NCI-H187 (cell line): Measurements from ENCODE around the gene COL4A1.

Experiments
- DNase-seq, 2 experiments: peaks; one replicate each; lab custom pipeline; 2025; lab: John Stamatoyannopoulos, UW

COL4A1 gene

DNA sequence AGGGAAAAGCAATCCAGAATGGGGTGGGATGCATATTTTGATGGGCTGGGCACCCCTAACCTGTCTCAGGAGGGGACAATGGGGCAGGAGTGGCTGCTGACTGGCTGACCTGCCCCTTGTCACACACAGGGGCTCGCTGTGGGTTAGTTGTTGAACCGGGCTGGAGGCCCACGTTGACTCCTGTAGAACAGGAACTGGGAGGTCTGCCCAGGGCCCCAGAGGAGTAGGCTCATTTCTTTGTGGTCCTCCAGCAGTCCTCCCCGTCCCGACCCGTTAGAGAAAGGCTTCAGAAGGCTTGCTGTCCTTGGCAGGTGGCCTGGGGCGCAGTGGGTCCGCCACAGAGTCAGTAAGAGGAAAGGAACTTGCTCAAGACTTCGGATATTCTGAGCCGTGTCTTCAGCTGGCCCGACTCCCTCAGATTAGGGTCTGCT is 70.1 kb downstream of the COL4A1 start:
- no peak for DNase-seq

DNA sequence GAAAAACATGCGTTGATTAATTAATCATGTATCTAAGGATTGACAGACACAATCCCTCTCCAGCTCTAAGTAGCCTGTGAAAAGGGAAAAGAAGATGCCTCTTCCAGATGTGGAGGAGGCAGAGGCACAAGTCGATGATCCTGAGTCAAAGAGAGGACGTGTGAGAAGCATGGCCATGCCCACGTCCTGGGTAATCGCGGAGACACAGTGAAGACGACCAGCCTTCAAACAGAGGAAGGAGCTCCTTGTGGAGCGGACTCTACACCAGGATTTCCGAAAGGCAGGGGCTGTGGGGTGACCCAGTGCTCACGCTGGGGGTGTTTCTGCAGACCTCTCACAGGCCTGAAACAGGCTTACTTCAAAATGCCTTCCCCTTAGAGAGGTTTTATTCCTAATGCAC is 70.5 kb downstream of the COL4A1 start:
- DNase-seq: no peak

DNA sequence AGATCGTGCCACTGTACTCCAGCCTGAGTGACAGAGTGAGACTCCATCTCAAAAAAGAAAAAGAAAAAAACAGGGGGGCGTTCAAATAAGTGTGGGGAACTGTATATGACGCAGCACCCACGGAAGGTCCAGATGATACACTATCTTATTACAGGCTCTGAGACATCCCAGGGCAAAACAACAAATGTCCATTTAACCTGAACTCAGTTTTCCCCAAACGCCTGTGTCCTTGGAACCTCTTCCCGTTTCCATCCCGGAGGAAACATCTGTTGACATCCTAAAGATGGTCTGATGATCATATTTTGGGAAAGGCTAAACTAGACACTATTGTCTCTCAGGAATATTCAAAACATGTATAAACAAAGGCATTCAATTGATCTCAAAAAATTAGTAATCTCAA is 72.4 kb downstream of the COL4A1 start:
- no peak for DNase-seq

DNA sequence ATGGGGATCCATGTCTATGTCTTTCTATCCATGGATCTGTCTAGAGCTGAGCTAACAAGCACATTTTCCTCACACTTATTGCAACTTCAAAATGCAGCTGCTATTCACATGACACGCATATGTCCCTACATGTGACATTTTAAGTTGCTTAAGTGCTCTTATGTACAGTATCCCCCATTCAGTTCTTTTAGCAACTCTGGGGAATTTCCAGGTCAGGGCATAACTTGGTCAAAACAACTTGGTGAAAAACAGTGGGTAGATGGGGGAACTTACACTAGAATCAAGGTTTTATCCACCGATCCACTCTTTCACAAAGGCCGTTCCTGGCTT is 73.0 kb downstream of the COL4A1 start:
- no peak for DNase-seq

DNA sequence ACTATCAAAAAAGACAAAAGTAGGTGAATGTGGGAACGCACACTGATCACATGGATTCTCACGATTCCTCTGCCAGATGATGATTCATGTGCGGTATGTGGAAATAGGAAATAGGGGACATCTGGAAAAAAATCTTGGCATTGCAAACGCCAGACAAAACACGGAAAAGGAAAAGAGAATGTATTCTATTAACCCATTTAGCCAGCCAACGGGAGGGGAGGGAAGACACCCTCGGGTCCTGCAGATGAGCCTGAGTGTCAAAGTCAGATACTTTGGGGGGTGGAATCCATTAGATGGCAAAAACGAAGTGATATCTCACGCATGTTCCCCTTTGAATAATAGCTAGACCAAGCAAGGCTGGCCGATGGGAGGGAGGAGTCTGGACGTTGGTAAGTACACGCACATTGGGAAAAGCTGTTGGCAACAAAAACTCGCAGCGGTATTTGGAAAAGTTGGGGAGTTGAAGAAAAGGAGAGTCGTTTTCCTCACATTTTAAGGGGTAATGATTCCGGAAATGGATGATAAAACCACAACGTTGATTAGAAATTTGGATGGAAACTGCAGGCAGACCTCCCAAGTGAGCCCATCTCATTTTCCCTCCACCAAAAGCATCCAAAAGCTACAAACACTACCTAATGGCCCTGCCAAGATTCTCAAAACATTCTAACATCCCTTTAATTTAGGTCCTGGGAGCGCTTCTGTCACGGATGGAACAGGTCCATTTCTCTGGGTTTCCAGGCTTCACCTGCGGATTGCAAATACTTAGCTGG is 73.6 kb downstream of the COL4A1 start:
- DNase-seq: no peak

DNA sequence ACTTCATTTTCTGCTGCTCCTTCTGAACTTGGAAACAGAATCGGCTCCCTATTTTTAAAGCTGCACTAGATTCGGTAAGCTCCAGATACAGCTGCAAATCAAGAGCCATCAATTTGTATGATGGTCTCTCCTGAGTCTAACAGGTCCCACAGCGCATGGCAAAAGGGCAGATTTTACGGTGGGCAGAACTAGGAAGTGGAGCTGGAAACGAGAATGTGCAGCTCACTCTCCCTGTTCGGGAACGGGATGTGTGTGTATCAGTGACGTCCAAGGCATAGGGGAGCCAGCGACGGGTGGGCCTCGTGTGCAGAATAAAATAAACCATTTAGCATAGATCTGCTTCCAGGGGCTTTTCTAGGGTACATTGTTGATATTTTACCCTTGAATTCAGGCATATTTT is 74.2 kb downstream of the COL4A1 start:
- no peak for DNase-seq

DNA sequence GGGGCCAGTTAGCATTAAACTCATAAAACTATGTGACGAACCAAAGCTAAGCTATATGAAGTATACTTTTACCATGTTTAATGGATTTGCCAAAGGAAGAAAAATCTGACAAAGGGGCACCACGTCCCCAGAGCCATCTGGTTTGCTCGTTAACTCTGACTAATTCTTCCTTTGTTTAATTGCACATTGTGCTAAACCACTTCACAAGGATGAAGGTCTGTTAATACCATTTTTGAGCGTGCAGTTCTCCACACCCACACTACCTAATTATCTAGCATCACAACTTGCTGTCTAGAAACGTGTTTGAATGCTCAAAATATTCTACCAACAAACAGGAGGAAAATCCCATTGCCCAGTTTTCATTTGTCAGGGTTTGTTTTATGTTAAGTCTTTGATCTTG is 74.8 kb downstream of the COL4A1 start:
- DNase-seq: no peak

DNA sequence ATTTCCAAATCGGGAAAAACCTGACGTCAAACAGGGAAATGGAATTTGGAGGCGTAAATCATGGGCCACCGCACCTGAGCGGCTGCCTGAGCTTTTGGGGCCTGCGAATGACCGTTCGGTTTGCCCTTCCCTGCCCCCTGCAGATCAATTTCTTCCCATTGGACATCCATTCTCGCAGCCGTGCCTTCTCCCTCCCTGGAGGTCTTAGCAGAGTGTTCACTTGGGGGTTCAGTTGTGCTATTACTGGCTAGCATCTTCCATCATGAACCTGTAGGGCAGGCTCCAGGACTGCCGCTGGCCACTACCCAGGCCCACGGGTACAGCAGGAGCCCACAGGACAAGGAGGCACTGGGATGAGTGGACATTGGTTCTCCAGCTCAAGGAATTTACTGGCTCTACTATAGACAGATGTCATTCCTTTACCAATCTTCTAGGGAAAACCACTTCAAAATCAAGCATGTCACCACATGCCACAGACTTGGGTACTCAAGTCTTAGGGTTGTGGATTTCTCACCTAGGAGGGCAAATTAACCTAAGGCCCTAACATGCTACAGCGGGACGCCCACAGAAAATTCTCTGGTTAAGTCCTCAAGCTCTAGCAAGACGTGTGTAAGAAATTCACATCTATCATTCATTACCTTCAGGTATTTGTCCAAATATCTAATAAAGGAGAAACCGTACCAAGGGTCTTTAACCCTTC is 75.5 kb downstream of the COL4A1 start:
- DNase-seq: no peak

DNA sequence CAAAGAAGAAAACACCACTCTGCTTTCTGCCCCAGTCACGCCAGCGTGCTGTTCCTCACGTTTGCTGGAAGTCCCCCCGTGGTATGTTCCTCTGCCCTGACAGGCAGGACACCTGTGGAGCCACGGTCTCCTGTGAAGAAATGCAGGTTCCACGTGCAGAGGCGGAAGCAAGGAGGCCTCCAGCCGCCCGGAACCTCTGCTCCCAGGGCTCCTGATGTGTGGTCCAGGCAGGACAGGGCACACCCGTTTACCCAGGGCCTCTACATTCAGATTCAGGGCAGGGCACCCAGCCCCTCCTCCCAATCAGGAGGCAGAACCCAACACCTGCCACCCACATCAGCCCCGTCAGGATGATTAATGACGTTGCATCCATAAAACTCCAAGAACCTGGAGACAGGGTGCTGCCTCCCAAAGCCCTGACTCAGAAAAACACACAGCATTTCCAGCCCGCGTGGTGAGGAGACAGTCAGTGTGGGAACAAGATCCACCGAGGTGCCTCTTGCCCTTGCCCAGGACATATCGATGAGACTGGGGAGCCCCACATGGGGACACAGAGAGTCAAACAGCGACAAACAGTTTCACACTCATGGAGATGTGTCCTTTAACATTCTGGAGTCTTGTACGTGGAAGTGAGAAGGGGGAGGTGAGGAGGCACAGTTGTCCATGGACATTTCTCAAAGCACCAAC is 76.2 kb downstream of the COL4A1 start:
- no peak for DNase-seq

DNA sequence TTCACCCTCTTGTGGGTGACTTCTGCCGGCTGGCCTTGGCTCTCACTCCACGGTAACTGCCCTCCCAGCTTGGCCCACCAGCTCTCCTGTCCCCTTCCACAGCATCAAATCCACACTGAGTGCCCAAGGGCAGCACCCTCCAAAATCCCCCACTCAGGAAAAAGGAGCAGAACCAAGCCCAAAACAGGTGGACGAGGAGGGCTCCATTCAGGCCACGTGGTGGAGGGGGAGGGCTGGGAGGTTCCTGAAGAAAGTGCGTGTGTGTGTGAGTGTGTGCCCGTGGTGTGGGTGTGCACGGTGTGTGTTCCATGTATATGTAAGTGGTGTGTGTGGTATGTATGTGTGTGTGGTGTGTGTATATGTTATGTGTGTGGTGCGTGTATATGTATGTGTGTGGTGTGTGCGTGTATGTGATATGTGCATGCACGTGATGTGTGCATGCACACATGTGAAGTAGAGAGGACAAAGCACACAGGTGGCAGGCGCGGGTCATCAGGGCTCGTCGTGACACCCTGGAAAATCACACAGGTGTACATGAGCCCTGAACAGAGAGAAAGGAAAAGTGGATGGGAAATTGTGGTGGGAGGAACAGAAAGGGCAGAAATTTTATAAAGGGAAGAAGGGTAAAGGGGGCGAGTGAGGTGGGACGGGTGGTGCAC is 76.9 kb downstream of the COL4A1 start:
- DNase-seq: no peak

DNA sequence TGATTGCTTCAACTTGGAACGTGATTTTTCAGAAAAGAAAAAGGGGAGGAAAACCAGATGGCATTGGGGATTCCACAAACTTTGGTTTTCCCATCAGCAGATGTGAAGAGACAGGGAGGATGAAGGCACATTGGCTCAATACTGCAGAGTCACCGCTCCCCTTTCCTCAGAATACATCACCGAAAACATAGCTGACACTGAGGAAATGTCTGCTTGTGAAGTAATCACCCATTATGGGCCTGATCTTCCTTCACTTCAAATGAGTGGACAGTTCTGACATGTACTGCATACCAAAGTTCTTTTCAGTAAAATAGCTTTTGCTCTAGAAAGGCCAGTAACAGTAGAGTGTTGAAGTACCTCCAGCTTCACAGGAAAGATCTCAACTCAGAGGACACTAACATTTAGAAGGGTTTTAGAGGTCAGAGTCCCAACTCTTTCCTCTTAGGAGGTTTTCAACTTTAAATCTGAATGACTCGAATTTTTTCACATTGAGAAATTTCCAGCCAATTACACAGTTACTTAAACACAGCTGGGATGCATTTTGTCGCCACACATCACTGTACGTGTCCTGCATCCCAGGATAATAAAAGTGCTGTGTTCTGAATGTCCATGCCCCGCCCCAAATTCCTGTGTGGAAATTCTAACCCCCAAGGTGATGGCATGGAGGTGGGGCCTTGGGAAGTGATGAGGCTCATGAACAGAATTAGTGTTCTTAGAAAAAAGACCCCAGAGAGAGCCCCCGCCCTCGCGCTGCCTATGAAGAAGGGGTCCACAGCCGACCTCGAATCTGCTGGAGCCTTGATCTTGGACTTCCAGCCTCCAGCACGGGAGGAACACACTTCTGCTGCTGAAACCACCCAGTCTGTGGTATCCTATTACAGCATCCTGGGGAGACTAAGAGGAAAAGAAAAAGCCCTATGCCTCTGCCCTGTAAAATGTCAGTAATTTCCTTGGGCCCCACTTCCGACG is 77.7 kb downstream of the COL4A1 start:
- no peak for DNase-seq

DNA sequence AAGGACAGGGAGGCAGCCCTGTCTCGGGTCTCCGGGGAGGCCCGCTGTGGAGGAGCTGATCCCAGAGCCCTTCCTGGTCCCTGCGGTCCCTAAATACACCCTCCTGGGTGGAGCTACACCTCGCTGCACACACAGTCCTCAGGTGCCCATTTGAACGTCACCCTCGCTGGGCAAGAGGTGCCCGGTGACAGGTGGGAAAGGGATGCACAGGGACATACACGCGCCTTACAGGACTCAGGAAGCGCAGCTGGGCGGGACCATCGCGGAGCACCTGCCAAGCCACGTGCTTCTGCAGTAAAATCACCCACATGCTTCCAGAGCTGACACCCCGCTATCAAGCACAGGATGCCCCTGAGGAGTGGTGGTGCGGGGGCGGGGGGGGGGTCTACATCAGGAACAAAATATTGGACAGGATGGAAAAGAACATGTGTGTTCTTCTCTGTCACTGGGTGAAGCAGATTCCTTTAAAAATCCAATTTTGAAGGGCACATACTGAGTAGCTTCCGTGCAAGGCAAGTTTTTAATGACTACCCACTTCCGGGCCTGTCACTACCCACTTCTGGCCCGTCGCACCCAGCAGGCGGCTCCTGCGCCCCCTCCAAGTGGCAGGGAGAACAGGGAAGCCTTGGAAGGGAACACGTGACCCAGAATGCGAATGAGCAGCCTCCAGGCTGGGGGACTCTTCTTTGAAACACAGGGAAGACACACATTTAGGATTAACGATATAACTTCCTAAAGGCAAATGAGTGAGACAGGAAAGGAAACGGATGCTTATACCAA is 78.9 kb downstream of the COL4A1 start:
- no peak for DNase-seq

DNA sequence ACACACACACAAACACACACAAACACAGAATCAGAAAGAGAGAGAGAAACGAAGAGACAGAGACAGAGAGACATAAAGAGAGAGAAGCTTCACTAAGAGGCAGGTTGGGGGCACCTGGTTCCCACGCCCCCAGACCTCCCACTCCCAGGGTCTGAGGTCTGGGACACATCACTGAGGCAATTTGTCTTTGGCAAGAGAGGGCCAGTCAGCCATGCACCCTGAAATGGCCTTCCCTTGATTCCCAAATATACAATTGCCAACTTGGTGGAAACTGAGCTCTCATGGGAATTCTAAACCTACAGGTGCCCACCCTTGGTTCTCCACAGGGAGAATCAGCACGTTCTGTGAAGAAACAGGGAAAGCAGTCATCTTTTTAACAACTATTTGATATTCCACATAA is 79.5 kb downstream of the COL4A1 start:
- DNase-seq: no peak

DNA sequence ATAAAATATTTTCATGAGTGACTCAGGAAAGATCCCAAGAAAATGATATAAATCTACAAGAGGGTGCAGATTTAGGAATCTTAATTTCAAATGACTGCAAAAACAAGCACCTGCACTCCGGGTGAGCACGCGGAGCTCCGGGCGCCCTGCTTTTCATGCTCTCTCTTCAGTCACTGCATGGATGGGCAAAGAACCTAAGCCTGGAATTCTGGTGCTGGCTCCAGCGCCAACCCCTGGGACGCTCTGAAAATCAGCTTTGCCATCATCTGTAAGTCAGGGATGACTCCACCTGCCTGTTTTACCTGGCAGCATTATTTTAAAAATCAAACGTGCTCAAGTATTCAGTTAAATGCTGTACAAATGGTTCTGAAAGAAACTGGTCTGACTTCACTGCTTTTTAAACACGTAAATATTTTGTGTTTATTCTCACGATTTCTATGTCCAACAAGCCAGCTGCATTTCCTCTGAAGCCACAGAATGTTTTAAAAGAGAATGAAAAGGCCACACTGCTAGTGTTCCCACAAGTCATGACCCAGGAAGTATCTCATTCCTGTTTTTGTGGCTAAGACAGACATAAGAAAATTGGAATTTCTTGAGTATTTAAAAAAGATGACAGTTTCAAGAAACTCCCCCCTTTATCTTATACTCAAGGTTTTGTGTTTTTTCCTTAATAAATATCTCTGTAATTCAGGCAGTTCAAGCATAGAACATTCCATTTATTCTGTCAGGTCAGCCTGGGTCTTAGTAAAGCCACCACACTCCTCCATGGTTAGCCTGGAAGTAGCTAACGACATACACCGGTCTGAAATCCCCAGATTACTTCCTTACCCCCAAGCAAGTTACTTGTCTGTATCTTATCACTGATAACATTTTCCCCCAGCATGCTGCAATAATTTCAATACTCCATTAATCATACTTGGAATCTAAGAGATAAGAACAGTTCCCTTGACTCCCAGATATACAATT is 81.1 kb downstream of the COL4A1 start:
- no peak for DNase-seq

DNA sequence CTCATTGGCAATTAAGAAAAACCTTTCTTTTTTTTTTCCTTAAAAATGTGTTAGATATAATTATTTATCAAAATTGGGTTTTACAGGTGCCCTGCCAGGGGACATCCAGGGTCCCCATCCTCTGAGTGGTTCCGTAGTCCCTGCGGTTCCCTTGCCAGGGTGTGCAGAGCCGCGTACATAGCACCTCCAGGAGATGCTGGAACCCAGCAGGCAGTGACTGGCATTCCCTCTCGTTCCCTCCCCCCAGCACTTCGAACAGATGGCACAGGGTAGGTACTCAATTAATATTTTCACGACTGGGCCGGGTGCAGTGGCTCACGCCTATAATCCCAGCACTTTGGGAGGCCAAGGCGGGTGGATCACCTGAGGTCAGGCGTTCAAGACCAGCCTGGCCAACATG is 82.0 kb downstream of the COL4A1 start:
- no peak for DNase-seq

DNA sequence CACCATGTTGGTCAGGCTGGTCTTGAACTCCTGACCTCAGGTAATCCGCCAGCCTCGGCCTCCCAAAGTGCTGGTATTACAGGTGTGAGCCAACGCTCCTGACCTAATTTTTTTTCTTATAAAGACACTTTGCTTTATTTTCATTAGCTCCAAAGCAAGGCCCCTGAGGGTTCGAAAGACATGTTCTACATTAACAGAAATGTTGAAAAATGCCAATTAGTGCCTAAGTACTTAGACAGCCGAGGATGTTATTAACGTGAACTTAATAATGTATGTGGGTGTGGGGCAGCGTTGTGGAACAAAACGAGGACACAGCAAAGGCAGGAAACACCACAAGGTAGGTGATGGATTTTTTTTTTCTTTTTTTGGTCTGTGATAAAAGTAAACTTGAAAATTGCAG is 82.4 kb downstream of the COL4A1 start:
- no peak for DNase-seq

DNA sequence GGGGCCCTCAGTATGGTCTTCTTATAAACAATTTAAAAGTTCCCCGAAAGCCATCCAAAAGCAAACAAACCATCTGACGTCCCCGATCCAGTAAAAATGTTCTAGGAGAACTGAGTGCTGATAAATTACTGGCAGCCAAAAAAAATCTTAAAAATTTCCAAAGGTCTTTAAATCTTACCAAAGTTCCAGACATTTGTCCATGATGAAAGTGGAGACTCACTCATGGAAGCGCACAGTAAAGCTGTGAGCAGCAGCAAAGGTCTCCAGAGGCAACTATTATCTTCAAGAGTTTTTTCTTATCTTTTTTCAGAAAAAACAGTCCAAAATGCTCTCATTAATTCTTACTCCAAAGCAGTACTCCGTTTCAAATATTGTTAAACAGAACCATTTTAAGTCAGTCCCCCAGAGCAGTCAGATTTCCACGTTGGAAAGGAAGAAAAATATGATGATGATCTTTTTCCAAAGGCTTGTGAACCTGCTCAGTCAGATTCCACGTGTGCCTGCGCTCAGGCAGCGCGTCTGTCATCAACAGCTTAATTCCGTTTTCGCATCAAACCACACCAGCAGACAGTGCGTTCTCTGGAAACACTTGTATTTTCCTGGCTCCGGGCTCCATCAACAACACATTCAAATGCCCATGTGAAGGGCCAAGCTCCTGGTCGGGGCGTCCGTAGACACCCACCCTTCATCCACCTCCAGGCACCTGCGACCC is 85.4 kb downstream of the COL4A1 start:
- no peak for DNase-seq

DNA sequence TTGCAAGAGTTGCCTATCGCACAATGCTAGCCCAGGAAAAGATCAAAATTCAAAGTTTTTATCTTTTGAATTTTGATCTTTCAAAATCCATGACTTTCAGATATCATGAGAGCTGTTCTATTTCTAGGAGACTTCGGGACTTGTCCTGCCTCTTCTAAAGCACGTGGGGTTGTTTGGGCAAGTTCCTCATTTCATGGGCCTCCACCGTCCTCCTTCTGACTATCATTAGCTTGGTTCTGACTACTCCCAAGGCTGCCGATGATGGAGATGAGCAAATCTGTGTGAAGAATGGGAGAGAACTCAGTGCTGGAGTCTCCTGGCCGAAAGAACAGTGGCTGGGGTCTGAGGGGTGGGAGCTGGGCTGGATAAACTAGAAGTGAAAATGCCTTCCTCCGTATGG is 86.5 kb downstream of the COL4A1 start:
- no peak for DNase-seq
